ENCODE data around the gene SBF1.

Gene SBF1

GRCh38 chr22:50468626-50469025, 6.2 kb downstream of the SBF1 start:
- Histone ChIP-seq H3K36me3 (ENCODE audit: control insufficient read depth, low read depth, low read length) (peaks cover 34% of the 10 kb centered on the region), H3K27me3 (ENCODE audit: control insufficient read depth, insufficient read depth, low read length) (no peaks in the 10 kb centered on the region), H3K27ac (ENCODE audit: low read length) (no peak overlapping the region), H3K4me1 (ENCODE audit: control insufficient read depth, low read depth, low read length) (peaks cover 2% of the 10 kb centered on the region), H3K9me3 (ENCODE audit: control insufficient read depth, low read depth, low read length) (no peaks in the 10 kb centered on the region), H3K4me3 (ENCODE audit: low read length) (no peak overlapping the region), H3K9ac (ENCODE audit: low read length) (no peak overlapping the region)

- Histone ChIP-seq H3K27ac (ENCODE audit: low read length) (no peak overlapping the region), H3K4me1 (ENCODE audit: control insufficient read depth, low read depth, low read length) (no peaks in the 10 kb centered on the region), H3K4me3 (ENCODE audit: low read length) (no peak overlapping the region), H3K27me3 (ENCODE audit: control insufficient read depth, insufficient read depth, low read length) (no peaks in the 10 kb centered on the region), H3K9me3 (ENCODE audit: control insufficient read depth, low read depth, low read length) (no peaks in the 10 kb centered on the region), H3K9ac (ENCODE audit: low read length) (no peak overlapping the region), H3K36me3 (ENCODE audit: control insufficient read depth, low read depth, low read length) (peaks cover 39% of the 10 kb centered on the region)
These were observed 6.9 kb downstream of the SBF1 start for GRCh38 chr22:50467773-50468440.

DNA sequence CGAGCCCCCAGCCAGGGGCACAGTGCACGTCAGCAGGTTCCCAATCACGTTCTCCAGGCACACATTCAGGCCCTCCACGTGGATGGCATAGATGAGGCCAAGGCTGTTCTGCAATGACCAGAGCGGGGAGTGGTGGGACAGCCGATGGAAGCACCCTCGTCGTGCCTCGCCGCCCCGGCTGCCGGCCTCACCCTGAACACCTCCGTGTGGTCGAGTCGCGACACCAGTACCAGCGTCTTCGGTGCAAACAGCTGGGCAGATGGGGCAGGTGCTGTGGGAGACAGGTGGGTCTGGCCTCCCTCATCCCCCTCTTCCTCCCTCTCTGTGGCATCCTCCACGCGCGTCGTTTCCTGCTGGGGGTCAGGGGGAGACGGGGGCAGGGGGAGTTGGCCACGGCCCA, 7.5 kb downstream of the SBF1 start:
- Histone ChIP-seq H3K4me1 (ENCODE audit: control insufficient read depth, low read depth, low read length) (no peaks in the 10 kb centered on the region), H3K27ac (ENCODE audit: low read length) (no peak overlapping the region), H3K36me3 (ENCODE audit: control insufficient read depth, low read depth, low read length) (peaks cover 45% of the 10 kb centered on the region)

GRCh38 chr22:50465066-50465930, 9.5 kb downstream of the SBF1 start:
- no peak overlapping the region for H3K9ac ChIP-seq (ENCODE audit: low read length)
- H3K36me3 ChIP-seq (ENCODE audit: control insufficient read depth, low read depth, low read length) = peaks cover 63% of the 10 kb centered on the region
- no peak overlapping the region for H3K27ac ChIP-seq (ENCODE audit: low read length)
- H3K4me1 ChIP-seq (ENCODE audit: control insufficient read depth, low read depth, low read length) = no peaks in the 10 kb centered on the region
- H3K9me3 ChIP-seq (ENCODE audit: control insufficient read depth, low read depth, low read length) = no peaks in the 10 kb centered on the region
- no peak overlapping the region for H3K4me3 ChIP-seq (ENCODE audit: low read length)
- H3K27me3 ChIP-seq (ENCODE audit: control insufficient read depth, insufficient read depth, low read length) = no peaks in the 10 kb centered on the region

More for the DNA sequence above, 7.5 kb downstream of the SBF1 start:
- H3K9ac ChIP-seq (ENCODE audit: low read length) = no peak overlapping the region
- no peak overlapping the region for H3K4me3 ChIP-seq (ENCODE audit: low read length)
- no peaks in the 10 kb centered on the region for H3K27me3 ChIP-seq (ENCODE audit: control insufficient read depth, insufficient read depth, low read length)
- no peaks in the 10 kb centered on the region for H3K9me3 ChIP-seq (ENCODE audit: control insufficient read depth, low read depth, low read length)

GRCh38 chr22:50464451-50464850, 10.4 kb downstream of the SBF1 start:
- no peak overlapping the region for H3K9ac ChIP-seq (ENCODE audit: low read length)
- no peaks in the 10 kb centered on the region for H3K9me3 ChIP-seq (ENCODE audit: control insufficient read depth, low read depth, low read length)
- H3K36me3 ChIP-seq (ENCODE audit: control insufficient read depth, low read depth, low read length) = peaks cover 70% of the 10 kb centered on the region
- H3K4me3 ChIP-seq (ENCODE audit: low read length) = no peak overlapping the region
- no peaks in the 10 kb centered on the region for H3K27me3 ChIP-seq (ENCODE audit: control insufficient read depth, insufficient read depth, low read length)
- H3K27ac ChIP-seq (ENCODE audit: low read length) = no peak overlapping the region
- H3K4me1 ChIP-seq (ENCODE audit: control insufficient read depth, low read depth, low read length) = no peaks in the 10 kb centered on the region

- H3K9me3 ChIP-seq (ENCODE audit: control insufficient read depth, low read depth, low read length) = no peaks in the 10 kb centered on the region
- H3K36me3 ChIP-seq (ENCODE audit: control insufficient read depth, low read depth, low read length) = peaks cover 79% of the 10 kb centered on the region
- no peak overlapping the region for H3K4me3 ChIP-seq (ENCODE audit: low read length)
- H3K27me3 ChIP-seq (ENCODE audit: control insufficient read depth, insufficient read depth, low read length) = no peaks in the 10 kb centered on the region
- H3K9ac ChIP-seq (ENCODE audit: low read length) = no peak overlapping the region
- H3K4me1 ChIP-seq (ENCODE audit: control insufficient read depth, low read depth, low read length) = no peaks in the 10 kb centered on the region
- H3K27ac ChIP-seq (ENCODE audit: low read length) = no peak overlapping the region
These were observed 11.5 kb downstream of the SBF1 start for GRCh38 chr22:50463188-50463900.

DNA sequence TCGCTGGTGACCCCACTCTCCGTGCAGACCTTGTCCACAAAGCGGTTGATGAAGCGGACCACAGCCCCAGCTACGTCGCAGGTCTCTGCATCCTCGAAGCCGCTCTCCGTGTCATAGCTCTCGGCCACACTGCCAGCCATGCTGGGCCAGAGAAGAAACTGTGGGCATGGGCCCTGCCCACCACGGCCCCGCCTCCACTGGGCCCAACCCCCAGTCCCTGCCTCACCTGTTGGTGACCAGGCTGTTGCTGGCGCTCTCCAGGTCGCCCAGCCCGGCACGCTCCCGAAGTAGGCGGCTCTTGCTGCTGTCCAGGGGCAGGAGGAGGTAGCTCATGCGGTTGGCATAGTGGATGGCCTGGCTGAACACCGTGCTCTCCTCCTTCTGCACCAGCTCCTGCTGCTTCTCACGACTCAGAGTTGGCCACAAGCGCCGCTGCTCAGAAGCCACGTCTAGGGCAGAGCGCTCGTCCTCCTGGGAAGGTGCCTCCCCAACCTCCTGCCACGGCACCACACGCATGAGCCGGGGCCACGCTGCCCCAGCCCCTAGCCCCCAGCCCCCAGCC, 12.8 kb downstream of the SBF1 start:
- Histone ChIP-seq H3K27ac (ENCODE audit: low read length) (no peak overlapping the region), H3K36me3 (ENCODE audit: control insufficient read depth, low read depth, low read length) (peaks cover 79% of the 10 kb centered on the region), H3K4me1 (ENCODE audit: control insufficient read depth, low read depth, low read length) (no peaks in the 10 kb centered on the region), H3K9me3 (ENCODE audit: control insufficient read depth, low read depth, low read length) (no peaks in the 10 kb centered on the region), H3K9ac (ENCODE audit: low read length) (no peak overlapping the region), H3K27me3 (ENCODE audit: control insufficient read depth, insufficient read depth, low read length) (no peaks in the 10 kb centered on the region), H3K4me3 (ENCODE audit: low read length) (no peak overlapping the region)

GRCh38 chr22:50461536-50461935, 13.3 kb downstream of the SBF1 start:
- H3K4me3 ChIP-seq (ENCODE audit: low read length) = no peak overlapping the region
- no peaks in the 10 kb centered on the region for H3K9me3 ChIP-seq (ENCODE audit: control insufficient read depth, low read depth, low read length)
- no peaks in the 10 kb centered on the region for H3K4me1 ChIP-seq (ENCODE audit: control insufficient read depth, low read depth, low read length)
- no peak overlapping the region for H3K27ac ChIP-seq (ENCODE audit: low read length)
- peaks cover 73% of the 10 kb centered on the region for H3K36me3 ChIP-seq (ENCODE audit: control insufficient read depth, low read depth, low read length)
- no peaks in the 10 kb centered on the region for H3K27me3 ChIP-seq (ENCODE audit: control insufficient read depth, insufficient read depth, low read length)
- H3K9ac ChIP-seq (ENCODE audit: low read length) = no peak overlapping the region

DNA sequence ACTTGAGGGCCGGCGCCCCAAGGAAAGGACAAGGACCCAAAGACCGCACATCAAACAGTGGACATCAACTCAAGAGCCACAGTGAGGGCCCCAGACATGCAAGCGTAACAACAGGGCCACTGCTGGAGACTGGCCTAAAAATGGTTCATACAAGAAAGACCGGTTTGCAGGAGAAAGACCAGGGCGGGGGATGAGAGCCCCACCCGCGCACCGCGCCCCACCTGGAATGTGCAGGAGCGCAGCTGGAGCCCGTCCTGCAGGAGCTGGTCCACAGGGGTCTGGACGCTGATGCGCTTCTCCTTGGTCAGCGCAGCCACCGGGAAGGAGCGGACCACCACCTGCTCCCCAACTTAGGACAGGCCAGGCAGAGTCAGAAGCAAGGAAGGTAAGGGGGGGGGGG, 13.9 kb downstream of the SBF1 start:
- Histone ChIP-seq H3K4me3 (ENCODE audit: low read length) (no peak overlapping the region), H3K9ac (ENCODE audit: low read length) (no peak overlapping the region), H3K36me3 (ENCODE audit: control insufficient read depth, low read depth, low read length) (peaks cover 71% of the 10 kb centered on the region), H3K4me1 (ENCODE audit: control insufficient read depth, low read depth, low read length) (no peaks in the 10 kb centered on the region), H3K9me3 (ENCODE audit: control insufficient read depth, low read depth, low read length) (no peaks in the 10 kb centered on the region), H3K27ac (ENCODE audit: low read length) (no peak overlapping the region), H3K27me3 (ENCODE audit: control insufficient read depth, insufficient read depth, low read length) (no peaks in the 10 kb centered on the region)

- Histone ChIP-seq H3K36me3 (ENCODE audit: control insufficient read depth, low read depth, low read length) (peaks cover 68% of the 10 kb centered on the region), H3K9me3 (ENCODE audit: control insufficient read depth, low read depth, low read length) (no peaks in the 10 kb centered on the region), H3K4me1 (ENCODE audit: control insufficient read depth, low read depth, low read length) (no peaks in the 10 kb centered on the region), H3K27me3 (ENCODE audit: control insufficient read depth, insufficient read depth, low read length) (no peaks in the 10 kb centered on the region), H3K4me3 (ENCODE audit: low read length) (no peak overlapping the region), H3K27ac (ENCODE audit: low read length) (no peak overlapping the region), H3K9ac (ENCODE audit: low read length) (no peak overlapping the region)
These were observed 15.2 kb downstream of the SBF1 start for GRCh38 chr22:50459496-50460140.

DNA sequence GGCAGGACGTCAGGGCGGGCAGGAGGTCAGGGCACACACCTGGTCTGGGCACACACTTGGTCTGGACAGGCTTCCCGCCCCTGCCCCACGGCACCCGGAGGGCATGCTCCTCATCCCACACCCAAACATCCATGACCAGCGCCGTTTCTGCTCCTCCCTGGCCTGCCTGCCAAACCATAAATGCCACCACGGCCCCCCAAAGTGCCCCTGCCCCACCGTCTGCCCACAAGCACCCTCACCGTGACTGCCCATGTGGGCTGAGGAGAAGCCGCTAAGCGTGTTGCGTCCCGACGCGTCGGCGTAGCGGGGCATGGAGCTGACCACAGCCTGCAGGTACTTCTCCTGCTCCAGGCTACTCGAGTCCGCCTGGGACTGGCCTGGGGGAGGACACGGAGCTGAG, 15.8 kb downstream of the SBF1 start:
- Histone ChIP-seq H3K9me3 (ENCODE audit: control insufficient read depth, low read depth, low read length) (no peaks in the 10 kb centered on the region), H3K4me1 (ENCODE audit: control insufficient read depth, low read depth, low read length) (no peaks in the 10 kb centered on the region), H3K27me3 (ENCODE audit: control insufficient read depth, insufficient read depth, low read length) (no peaks in the 10 kb centered on the region), H3K36me3 (ENCODE audit: control insufficient read depth, low read depth, low read length) (peaks cover 68% of the 10 kb centered on the region), H3K9ac (ENCODE audit: low read length) (no peak overlapping the region), H3K27ac (ENCODE audit: low read length) (no peak overlapping the region), H3K4me3 (ENCODE audit: low read length) (no peak overlapping the region)
